Gastrocnemius medialis (tissue), 4 donors: ENCODE measurements around the gene GARNL3.

Experiments used
- CTCF ChIP-seq, 5 experiments: fragments of 450-650 bp in 3 of 5; fragments of 200-600 bp in 2 of 5; sonication (generic) in 2 of 5; IDR thresholded peaks in 4 of 5; conservative IDR thresholded peaks in 1 of 5; 1 replicate in 4 of 5; 2 replicates in 1 of 5; pipeline ENCODE4 v1.5.1; 2016 to 2019; ENCODE audit warnings: antibody characterized with exemption in 5 of 5, mild to moderate bottlenecking in 3 of 5, moderate library complexity in 3 of 5
- POLR2A ChIP-seq, 2 donors: fragments of 450-650 bp; IDR thresholded peaks; one replicate each; pipeline ENCODE4 v1.6.1; 2017; ENCODE audit warnings: antibody characterized with exemption in 2 of 2, mild to moderate bottlenecking in 2 of 2, moderate library complexity in 2 of 2

DNA sequence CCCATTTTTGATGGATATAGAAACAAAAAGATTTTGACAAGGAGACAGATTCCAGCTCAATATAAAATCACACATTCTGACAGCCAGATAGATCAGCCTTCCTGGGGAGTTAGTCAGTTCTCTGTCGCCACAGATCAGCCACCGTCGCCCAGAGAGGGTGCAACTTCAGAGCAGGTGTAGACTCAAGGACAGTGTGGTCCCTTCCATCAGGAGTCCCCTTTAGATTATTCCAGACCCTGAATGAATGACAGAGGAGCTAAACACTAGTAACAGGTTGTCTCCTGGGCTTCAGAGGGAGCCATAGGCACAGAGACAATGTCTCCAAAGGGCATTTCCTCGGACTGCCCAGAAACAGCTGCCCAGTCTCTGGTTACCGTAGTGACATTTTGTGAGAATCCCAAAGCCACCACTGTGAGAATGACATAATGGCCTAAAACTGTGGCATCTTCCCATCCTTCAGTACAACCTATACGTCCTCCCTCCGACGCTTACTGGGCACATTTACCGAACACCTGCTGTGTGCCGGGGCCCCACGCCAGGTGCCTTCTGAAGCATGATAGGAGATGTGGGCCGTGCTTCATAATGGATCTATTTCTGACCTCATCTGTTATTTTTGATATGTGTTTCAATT, 85.0 kb downstream of the GARNL3 start:
- TF ChIP-seq CTCF (IDR thresholded peaks at IDR 0.05 in 4 of 5, conservative IDR thresholded peaks at IDR 0.05 in 1 of 5), result no peak
- TF ChIP-seq POLR2A (IDR thresholded peaks at IDR 0.05), result no peak
